GM19099 (cell line): ENCODE results near the gene OR6A2.
A peak's percentile ranks its signal among the peaks of the same experiment; 100 is the strongest.

Experiments used
- POLR2A ChIP-seq: IDR thresholded peaks from 3 replicates; pipeline ENCODE4 v1.6.1; 2011; ENCODE audit warnings: low read depth; ENCODE audit not compliant: insufficient read length; ENCODE audit errors: extremely low read depth

The OR6A2 gene

DNA sequence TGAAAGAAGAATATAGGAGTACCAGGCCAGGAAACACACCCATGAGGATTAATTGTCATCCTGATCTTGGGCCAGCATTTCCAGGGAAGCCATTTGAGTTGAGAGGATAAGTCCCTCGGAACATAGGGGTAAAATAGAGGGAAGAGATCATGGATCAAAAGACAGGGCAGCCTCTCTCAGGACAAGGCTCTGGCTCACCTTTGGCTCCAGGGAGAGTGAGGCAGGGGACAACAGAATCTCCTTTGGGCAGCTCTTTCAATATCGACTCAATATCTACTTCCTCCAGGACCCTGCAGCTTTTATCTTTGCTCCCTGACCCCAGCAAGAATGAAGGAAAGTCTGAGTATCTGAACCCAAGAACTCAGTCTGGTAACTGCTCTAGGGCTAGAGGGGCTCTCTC lies 16.8 kb downstream of the OR6A2 start, which contains the start of gene OR2AG1:
TSS of gene OR2AG1 (plus strand) at position 301 of the 400 bp plus-strand sequence. CDS start 2,018 bp downstream, outside the sequence.
- no peak for TF ChIP-seq POLR2A

DNA sequence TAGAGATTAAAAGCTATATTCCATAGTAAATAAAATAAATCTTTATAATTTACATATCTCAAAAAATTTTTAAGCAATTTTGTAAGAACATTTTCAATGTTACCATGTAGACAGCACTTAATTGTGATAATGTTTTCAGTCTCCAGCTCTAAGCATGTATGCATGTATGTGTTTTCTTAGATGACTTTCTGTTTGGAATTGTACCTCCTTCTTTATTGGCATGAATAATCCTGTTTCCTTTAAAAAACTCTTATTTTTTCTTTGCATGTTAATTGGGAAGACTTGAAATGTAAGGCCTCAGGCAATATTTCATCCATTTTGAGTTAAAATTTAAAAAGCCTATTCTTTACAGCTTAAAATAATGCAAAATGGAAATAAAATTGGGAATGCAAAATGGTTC lies 18.7 kb downstream of the OR6A2 start:
- no peak for TF ChIP-seq POLR2A

DNA sequence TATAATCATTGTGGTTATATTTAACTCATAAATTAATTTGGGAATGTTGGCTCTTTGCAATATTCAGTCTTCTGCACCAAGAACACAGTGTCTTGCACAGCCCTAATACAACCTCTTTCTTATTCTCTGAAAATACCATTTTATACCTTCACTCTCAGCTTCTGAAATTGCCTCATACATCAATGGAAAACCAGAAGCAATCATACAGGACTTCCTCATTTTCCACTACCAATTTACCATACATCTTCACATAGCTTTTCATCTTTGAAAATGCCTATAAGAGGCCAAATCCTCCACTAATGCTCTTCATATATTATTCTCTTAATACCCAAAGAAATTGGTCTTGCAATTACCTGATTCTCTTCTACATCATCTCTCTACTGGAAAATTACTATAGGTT lies 21.0 kb downstream of the OR6A2 start:
- no peak for TF ChIP-seq POLR2A

DNA sequence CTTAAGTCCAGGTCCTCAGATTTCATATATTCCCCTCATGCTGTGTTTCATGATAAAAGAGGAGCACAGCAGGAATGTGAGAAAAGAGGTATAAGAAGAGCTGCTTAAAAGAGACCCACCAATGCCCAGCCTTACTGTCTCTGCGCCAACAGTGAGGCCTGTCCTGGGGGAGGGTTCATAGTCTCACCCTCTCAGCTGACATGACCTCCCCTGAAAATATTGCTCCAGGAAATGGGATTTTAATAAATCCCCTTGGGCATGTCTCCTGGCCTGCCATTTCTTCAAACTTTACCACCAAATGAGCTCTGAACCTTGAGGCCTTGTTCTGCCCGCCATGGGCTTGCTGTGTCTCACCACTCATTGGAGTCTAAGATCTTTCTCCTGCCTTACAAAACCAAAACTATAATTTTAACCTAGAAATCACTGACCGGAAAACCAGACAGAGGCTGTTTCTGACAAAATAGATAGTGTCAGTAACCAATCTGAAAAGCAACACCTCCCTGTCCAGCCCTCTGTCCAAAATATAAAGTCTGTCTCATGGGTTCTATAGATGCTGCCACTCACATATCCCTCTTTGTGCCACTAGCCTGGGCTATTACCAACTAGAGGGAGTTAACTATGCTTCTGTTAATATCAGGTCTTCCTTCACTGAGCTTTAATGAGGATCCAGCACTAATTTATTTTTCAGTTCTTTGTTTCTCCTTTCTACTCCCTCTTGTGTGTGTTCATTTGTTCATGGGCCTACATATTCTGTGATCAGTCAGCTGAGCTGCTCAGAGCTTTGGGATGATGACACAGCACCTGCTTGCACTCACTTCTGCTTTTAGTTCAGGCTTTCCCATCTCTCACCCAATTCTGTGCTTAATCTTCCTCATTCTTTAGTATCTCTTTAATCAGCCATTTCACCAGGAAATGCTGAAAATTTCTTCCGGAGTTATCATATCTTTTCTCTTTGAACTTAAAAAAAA lies 27.3 kb downstream of the OR6A2 start, which contains the start of gene OR2AG2:
TSS of gene OR2AG2 (minus strand) at position 51 of the 968 bp plus-strand sequence. CDS start 3,019 bp downstream, outside the sequence.
- no peak for TF ChIP-seq POLR2A

DNA sequence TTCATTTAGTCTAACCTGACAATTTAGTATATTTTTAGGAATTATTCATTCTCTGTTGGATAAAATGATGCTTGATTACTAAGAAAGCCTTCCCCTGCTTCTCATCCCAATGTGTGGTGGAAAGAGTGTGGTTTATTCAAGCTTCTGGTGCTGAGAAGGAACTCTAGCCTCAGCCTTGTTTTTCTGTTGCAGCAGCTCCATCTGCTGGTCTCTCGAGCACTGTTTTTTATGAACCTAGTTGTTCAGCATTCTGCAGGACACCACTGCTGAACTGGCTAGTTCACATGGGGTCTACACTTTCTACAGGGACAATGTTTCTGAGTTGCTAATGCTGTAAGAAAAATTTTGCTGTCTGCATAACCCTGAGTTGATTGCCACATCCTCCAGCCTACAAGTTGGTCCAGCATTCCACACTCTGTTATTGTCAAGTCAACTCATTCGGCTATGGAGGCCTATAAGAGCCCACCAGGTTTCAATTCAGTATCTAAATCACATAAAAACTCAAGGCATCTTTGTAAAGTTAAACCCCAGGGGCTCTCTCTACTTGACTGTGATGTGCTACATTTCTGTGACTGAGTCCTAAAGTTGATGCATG lies 42.0 kb downstream of the OR6A2 start:
- no peak for TF ChIP-seq POLR2A

DNA sequence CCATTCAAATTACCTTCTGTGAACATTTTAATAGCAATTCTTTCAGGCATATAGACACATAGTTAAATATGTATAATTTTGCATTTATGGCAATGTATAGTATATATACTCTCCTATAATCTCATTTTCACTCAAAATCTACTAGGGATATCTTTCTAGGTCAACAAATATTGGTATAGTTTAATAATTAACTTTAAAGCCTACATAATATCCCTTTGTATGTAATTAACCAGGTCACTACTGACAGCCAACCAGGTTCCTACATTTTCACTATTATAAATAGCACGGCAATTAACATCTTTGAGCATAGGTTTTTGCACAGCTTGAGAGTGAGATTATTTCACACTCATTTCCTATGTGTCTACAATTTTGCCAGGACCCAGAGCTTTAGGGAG lies 43.5 kb downstream of the OR6A2 start:
- TF ChIP-seq POLR2A = no peak

DNA sequence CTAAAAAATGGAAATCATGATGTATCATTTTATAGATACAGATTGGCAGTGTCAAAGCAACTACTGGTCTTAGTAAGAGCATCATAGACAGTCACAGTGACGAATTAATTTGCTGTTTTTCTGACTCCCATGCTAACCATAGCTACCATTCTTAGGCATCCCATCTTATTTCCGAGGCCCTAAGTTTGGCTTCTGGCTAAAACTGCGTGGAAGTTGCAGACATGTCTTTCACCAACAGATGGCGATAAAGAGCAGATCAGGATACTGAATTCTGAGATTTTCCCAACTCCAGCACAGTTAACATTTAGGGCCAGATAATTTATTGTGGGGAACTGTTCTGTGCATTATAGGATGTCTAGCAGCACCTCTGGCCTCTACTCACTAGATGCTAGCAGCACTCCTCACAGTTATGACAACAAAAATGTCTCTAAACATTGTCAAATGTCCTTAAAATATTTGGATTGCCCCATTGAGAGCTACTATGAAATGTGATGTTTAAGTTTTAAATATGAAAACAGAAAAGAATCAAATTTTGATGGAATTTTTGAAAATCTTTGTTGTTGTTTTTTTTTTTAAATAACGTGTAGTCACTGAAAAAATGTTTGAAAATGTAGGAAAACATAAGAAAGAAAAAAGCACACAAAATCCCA lies 44.1 kb downstream of the OR6A2 start:
- TF ChIP-seq POLR2A = no peak

DNA sequence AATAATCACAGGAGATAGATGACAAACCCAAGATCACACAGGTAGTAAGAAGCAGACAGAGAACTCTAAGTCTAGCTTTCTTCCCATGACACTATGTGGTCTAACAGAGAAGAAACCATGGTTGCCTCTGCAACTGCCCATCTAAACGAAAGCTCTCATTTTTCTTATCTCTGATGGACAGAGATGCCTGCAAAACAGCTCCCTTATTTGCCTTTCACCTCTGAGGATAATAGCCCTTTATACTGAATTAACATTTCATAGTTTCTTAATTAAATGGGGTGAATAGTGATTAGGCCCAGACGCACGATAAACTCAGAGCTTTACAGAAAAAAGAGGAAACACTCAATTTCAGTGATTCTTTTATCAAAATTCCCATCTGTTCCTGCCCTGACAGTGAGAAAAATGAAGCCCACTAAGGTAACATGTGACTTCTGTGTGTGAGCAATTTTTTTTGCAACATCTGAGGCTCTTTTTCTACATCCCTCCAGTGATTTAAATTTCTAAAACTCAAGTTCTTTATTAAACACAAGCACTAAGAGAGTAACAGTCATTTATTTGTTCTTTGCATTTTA lies 52.3 kb downstream of the OR6A2 start:
- no peak for TF ChIP-seq POLR2A

DNA sequence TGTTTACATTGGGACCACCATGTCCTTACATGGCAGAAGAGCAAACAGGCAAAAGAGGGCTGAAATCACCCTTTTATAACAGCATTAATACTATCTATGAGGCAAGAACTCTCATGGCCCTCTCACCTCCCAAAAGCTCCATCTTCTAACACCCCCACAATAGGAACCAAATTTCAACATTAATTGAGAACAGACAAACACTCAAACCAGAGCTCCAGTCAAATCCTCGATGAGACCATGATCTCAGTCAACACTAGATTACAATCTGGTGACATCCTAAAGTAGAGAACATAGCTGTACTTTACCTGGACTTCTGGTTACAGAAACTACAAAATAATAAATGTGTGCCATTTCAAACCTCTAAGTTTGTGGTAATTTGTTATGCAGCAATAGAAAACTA lies 52.9 kb downstream of the OR6A2 start:
- TF ChIP-seq POLR2A = no peak

DNA sequence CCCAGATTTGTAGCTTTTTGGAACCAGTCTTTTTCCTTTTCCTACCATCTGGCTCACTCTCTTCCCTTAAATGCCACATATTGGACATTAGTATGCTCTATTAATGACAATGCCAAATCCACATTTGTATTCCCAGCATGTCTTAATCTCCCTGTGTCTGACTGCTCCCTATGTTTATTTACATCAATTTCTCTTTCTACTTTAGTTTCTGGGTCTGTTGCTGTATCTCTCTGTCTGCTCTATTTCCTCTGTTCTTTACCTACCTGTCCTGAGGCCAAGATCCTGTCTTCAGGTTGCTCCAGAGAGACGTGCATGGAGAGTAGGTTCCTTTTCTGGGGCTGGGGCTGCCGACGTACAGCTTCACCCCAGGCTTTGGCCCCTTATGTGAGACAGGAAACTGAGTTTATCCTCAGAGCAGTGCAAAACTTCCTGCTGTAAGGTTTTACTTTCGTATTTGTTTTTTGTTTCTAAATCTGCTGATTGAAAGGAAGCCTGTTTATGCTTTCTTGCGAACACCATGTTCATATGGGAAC lies 53.3 kb downstream of the OR6A2 start:
- peak; percentile 70 for TF ChIP-seq POLR2A

DNA sequence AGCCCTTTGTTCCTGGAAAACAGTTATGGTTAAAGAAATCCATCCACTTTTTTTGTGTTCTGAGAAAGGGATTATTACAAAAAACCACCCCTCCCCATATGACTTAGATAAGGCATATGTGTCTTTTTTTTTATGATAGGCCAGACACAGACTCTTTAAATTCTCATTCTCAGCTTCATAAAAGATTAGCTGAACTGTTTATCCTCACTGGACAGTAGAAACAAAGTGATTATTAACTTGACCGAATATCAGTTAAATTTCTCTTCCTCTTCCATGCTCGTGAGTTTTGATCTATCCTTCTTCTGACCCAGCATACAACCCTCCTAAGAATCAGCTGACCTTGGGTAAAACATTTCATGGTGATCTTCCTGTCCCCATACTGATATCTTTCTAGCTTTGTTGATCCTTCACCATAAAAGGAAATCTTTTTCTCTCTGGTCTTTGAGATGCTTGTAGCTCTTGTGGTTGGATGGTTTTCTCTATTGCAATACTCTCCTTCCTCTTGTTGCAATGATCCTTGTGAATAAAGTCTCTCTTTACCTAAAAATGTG lies 53.9 kb downstream of the OR6A2 start:
- no peak for TF ChIP-seq POLR2A

DNA sequence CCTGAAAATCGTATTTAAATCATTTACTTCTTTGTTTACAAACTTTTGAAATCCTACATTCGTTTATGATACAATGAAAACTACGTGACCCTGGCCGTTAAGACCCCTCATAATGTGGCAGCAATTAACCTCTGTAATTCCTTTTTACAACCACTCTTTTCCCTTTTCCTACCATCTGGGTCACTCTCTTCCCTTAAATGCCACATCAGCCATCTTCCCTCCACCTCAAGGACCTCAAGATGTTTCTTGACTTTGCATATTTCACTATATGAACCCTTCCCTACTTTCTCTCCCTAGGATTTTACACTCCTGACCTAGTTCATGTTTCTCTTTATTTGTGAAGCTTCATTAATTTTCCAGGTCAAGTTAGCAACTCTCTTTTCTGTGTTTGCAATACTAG lies 54.5 kb downstream of the OR6A2 start:
- no peak for TF ChIP-seq POLR2A

DNA sequence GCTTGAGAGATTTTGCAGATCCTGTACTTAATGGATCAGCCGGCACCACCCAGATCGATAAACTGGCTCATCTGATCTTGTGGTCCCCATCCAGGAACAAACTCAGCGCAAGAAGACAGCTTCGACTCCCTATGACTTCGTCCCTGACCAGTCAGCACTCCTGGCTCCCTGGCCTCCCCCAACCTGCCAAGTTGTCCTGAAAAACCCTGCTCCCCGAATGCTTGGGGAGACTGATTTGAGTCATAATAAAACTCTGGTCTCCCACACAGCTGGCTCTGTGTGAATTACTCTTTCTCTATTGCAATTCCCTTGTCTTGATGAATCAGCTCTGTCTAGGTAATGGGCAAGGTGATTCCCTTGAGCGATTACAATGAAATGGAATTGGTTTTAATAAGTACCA lies 57.2 kb downstream of the OR6A2 start:
- TF ChIP-seq POLR2A = no peak
